Subcutaneous abdominal adipose tissue (tissue), 5 donors: ENCODE measurements around the gene ZNF800.
"Not testable (repeated sequence)": the region's sequence is repeated elsewhere in the genome, so short reads cannot be mapped to it uniquely, and the experiment has no call there.

Experiments used
- H3K27ac ChIP-seq: one replicate; pipeline ENCODE4 v1.7.0; 2013; ENCODE audit warnings: low read depth, mild to moderate bottlenecking, inconsistent platforms, low read length, moderate library complexity
- H3K27me3 ChIP-seq, 5 donors: one replicate each; pipeline ENCODE4 v1.7.0; 2013; ENCODE audit warnings: low read length in 5 of 5, inconsistent platforms in 1 of 5; ENCODE audit not compliant: control insufficient read depth in 5 of 5, insufficient read depth in 4 of 5
- H3K36me3 ChIP-seq, 5 donors: one replicate each; pipeline ENCODE4 v1.7.0; 2013; ENCODE audit warnings: low read length in 5 of 5; ENCODE audit not compliant: control insufficient read depth in 5 of 5, insufficient read depth in 5 of 5
- H3K4me1 ChIP-seq, 5 donors: one replicate each; pipeline ENCODE4 v1.7.0; 2013; ENCODE audit warnings: low read length in 5 of 5, mild to moderate bottlenecking in 3 of 5, moderate library complexity in 1 of 5; ENCODE audit not compliant: control insufficient read depth in 5 of 5, insufficient read depth in 5 of 5
- H3K4me3 ChIP-seq, 5 donors: one replicate each; pipeline ENCODE4 v1.7.0; 2013; ENCODE audit warnings: low read length in 5 of 5, low read depth in 1 of 5
- H3K9ac ChIP-seq, 5 donors: one replicate each; pipeline ENCODE4 v1.7.0; 2013; ENCODE audit warnings: low read length in 5 of 5, mild to moderate bottlenecking in 4 of 5, moderate library complexity in 3 of 5
- H3K9me3 ChIP-seq, 5 donors: one replicate each; pipeline ENCODE4 v1.7.0; 2013; ENCODE audit warnings: low read length in 5 of 5; ENCODE audit not compliant: control insufficient read depth in 5 of 5
- donor health status: healthy.
- donor health status: healthy.
- donor health status: healthy.
- donor health status: healthy.
- donor health status: healthy.

ZNF800 gene, protein sequence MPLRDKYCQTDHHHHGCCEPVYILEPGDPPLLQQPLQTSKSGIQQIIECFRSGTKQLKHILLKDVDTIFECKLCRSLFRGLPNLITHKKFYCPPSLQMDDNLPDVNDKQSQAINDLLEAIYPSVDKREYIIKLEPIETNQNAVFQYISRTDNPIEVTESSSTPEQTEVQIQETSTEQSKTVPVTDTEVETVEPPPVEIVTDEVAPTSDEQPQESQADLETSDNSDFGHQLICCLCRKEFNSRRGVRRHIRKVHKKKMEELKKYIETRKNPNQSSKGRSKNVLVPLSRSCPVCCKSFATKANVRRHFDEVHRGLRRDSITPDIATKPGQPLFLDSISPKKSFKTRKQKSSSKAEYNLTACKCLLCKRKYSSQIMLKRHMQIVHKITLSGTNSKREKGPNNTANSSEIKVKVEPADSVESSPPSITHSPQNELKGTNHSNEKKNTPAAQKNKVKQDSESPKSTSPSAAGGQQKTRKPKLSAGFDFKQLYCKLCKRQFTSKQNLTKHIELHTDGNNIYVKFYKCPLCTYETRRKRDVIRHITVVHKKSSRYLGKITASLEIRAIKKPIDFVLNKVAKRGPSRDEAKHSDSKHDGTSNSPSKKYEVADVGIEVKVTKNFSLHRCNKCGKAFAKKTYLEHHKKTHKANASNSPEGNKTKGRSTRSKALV

DNA sequence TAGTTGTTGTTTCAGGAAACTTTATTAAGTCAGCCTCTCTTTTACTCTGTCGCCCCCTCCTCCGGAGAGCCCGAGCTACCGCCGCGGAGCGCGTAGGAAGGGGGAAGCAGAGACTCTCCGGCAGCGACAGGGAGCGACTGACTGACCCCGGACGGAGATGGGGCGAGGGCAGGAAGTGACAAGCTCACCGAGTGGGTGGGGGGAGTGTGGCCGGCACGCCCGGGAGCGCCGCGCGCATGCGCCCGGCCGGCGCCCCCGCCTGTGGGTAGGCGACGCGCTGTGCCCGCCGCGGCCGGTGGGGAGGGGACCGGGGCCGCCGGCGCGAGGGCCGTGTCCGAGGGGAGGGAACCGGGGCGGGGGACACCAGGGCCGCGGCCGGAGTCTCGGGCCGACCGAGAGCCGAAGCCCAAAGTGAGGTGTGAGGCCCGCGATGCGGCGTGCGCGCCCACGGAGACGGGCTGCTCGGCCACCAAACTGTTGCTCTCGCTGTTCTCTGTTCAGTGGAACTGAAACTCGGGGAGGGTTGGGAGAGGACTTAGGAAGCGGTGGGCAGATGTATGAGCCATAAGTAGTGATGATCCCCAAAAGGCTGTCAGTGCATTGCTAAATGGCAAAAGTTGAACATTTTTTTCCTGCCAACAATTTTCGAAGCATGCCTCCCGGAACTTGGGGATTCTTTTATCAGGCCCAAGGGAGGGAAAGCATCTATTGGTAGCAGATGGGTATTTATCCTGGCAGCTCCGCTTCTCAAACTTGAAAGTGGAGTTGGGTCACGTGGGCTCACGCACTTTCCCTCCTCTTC is at the start of gene ZNF800:
TSS of gene ZNF800 (minus strand) at position 143 of the 802 bp plus-strand sequence. CDS start 1,151 bp downstream, outside the sequence.
- peak within 1 kb of the TSS; percentile 90 to 99 (median 93) for H3K9ac ChIP-seq
- peak within 1 kb of the TSS; percentile 90 to 94 (median 93) for H3K4me3 ChIP-seq
- H3K27me3 ChIP-seq, result no peaks in the 10 kb centered on the region
- H3K4me1 ChIP-seq, result peaks cover 3 to 29% (median 20%) of the 10 kb centered on the region in 5 donors
- H3K36me3 ChIP-seq, result peaks cover 0 to 16% (median 2%) of the 10 kb centered on the region in 5 donors
- H3K9me3 ChIP-seq, result no peaks in the 10 kb centered on the region
- H3K27ac ChIP-seq, result peak within 1 kb of the TSS; percentile 96

DNA sequence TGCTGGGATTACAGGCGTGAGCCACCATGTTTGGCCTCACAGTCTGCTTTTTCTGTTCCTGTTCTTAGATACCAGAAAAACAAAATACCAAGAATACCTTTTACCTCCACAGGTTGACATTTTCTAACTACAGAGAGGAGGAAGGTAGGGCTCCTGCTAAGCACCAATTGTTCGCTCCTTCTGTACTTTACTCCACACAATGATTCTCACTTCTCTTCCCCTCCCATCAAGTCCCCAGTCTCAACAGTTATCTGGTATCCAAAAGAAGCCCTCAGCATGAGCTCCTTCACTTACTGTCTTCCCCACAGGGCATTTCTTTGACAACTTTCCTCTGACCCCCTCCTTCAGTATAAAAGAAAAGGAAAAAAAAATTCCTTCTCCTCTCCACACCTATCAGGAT is 47.7 kb upstream of the ZNF800 start:
- Histone ChIP-seq H3K9ac (no peak overlapping the region), H3K27me3 (no peaks in the 10 kb centered on the region), H3K27ac (no peak overlapping the region), H3K4me1 (no peaks in the 10 kb centered on the region), H3K36me3 (no peaks in the 10 kb centered on the region), H3K9me3 (peaks cover 0 to 2% (median 0%) of the 10 kb centered on the region in 5 donors), H3K4me3 (no peak overlapping the region)

DNA sequence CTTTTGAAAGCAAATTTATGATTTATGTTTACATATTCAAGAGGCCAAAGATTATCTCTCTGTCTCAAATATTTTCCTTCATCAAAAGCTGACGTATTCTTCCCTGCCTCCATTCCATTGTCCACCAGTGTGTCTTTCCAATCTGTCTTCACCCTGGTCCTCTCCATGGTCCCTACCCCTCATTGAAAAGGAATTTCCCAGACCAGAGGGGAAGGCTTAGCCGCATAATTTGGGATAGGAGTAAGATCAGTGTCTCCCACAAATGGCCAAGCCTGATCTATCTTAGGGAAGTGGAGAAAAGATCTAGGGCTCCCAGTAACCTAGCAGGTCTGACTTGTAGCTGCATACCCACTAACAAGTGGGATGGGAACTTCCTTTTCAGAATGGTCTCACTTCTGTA is 46.3 kb upstream of the ZNF800 start:
- H3K36me3 ChIP-seq, result no peaks in the 10 kb centered on the region
- no peak overlapping the region for H3K4me3 ChIP-seq
- H3K27ac ChIP-seq, result no peak overlapping the region
- no peaks in the 10 kb centered on the region for H3K27me3 ChIP-seq
- H3K4me1 ChIP-seq, result no peaks in the 10 kb centered on the region
- no peak overlapping the region for H3K9ac ChIP-seq
- H3K9me3 ChIP-seq, result peaks cover 0 to 2% (median 0%) of the 10 kb centered on the region in 5 donors

DNA sequence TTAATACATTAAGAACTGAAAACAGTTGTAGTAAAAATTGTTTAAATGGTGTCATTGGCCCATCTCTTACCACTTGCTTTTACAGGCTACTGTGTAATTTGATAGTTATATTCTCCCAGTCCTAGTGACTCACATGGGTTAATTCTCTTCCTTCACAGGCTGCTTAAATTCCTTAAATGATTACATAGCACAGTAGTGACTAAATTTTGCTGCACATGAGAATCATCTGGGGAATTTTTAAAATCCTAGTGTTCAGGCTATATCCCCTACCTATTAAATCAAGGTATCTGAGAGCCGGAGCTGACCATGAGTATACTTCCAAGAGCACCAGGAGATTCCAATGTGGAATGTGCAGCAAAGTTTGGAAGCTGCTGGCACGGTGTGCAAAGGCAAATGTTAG is 45.3 kb upstream of the ZNF800 start:
- Histone ChIP-seq H3K9ac (no peak overlapping the region), H3K27me3 (no peaks in the 10 kb centered on the region), H3K27ac (no peak overlapping the region), H3K36me3 (no peaks in the 10 kb centered on the region), H3K4me1 (no peaks in the 10 kb centered on the region), H3K4me3 (no peak overlapping the region), H3K9me3 (peaks cover 0 to 2% (median 0%) of the 10 kb centered on the region in 5 donors)

DNA sequence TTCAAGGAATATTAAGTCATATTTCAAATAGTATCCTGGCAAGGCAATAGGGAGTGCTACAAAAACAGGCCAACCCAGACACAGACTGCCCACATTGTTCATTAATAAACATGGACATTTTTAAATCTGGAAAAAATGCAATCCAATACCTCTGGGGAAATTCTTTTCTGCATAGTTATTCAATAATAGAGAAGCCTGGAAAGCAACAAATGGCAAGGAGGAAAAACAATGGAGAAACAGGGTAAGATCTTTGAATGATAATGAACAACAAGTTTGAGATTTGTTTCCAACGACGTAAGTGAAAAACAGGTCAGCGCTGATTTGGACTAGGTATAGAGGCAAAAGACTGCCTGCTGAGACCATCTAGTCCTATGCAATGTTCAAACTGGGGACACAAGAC is 44.7 kb upstream of the ZNF800 start:
- Histone ChIP-seq H3K4me3 (no peak overlapping the region), H3K4me1 (no peaks in the 10 kb centered on the region), H3K27me3 (no peaks in the 10 kb centered on the region), H3K9me3 (peaks cover 0 to 2% (median 0%) of the 10 kb centered on the region in 5 donors), H3K36me3 (no peaks in the 10 kb centered on the region), H3K9ac (no peak overlapping the region), H3K27ac (no peak overlapping the region)

DNA sequence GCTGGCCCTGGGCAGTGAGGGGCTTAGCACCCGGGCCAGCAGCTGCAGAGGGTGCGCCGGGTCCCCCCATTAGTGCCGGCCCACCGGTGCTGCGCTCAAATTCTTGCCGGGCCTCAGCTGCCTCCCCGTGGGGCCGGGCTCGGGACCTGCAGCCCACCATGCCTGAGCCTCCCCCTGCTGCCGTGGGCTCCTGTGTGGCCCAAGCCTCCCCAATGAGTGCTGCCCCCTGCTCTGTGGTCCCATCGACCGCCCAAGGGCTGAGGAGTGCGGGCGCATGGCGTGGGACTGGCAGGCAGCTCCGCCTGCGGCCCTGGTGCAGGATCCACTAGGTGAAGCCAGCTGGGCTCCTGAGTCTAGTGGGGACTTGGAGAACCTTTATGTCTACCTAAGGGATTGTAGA is 36.8 kb upstream of the ZNF800 start:
- H3K4me1 ChIP-seq, H3K27me3 ChIP-seq, H3K9me3 ChIP-seq, H3K36me3 ChIP-seq, H3K4me3 ChIP-seq, H3K9ac ChIP-seq, H3K27ac ChIP-seq: not testable (repeated sequence)

DNA sequence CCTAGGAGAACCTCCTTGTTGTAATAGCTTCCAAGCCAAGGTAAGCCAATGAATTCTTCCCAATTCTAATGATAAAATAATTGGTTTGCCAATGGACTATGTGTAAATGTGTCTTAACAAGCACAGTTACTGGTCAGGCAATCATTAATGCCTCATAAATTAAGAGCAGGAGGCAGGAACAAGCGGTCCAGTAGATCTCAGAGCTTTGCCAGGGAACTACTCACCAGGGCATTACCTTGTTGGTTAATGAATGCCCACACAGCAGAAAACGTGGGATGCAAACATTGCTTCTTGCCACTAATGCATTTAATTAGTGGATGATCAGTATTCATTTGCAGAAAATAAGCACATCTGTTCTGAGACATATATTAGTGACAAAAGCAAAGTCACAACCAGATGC is 26.7 kb upstream of the ZNF800 start:
- Histone ChIP-seq H3K9ac (no peak overlapping the region), H3K27ac (no peak overlapping the region), H3K4me1 (no peaks in the 10 kb centered on the region), H3K4me3 (no peak overlapping the region), H3K36me3 (no peaks in the 10 kb centered on the region), H3K9me3 (peaks cover 0 to 3% (median 0%) of the 10 kb centered on the region in 5 donors), H3K27me3 (peaks cover 0 to 5% (median 0%) of the 10 kb centered on the region in 5 donors)

DNA sequence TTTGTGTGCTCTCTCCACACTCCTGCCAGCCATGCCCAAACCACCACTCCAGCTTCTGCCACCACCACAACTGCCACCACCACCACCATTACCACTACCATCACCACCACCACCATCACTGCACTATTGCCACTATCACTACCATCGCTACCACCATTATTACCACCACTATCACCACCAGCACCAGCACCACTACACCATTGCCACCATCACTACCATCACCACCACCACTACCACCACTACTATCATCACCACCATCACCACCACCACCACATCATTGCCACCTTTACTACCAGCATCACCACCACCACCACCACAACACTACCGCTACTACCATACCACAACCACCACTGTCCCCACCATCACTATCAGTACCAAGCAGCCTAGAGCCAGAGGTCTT is 26.0 kb upstream of the ZNF800 start:
- H3K27ac ChIP-seq, result no peak overlapping the region

DNA sequence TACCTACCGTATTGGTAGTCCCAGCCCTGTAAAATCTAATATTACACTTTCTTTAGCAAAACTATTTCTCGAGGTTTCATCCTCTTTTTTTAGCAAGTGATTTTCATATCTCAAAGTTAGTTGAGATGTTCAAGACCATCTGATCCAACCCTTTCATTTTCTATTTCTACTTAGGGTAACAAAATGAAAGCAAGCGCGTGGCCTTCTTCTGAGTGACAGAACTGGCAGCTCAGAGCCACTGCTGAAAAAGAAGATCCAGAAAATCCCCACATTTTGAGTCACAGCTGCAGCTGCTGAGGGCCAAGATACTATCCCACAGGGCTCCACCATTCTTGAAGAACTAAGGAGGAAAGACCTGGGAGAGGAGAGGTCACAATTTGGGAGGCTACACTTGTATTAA is 24.8 kb upstream of the ZNF800 start:
- Histone ChIP-seq H3K27me3 (peaks cover 0 to 5% (median 0%) of the 10 kb centered on the region in 5 donors), H3K36me3 (no peaks in the 10 kb centered on the region), H3K4me1 (no peaks in the 10 kb centered on the region), H3K9ac (no peak overlapping the region), H3K4me3 (no peak overlapping the region), H3K9me3 (peaks cover 0 to 3% (median 0%) of the 10 kb centered on the region in 5 donors), H3K27ac (no peak overlapping the region)

More for the DNA sequence above, 26.0 kb upstream of the ZNF800 start:
- Histone ChIP-seq H3K4me3 (no peak overlapping the region), H3K27me3 (peaks cover 0 to 5% (median 0%) of the 10 kb centered on the region in 5 donors), H3K9me3 (peaks cover 0 to 3% (median 0%) of the 10 kb centered on the region in 5 donors), H3K36me3 (no peaks in the 10 kb centered on the region), H3K4me1 (no peaks in the 10 kb centered on the region), H3K9ac (no peak overlapping the region)
